ENCODE results near the gene SLC41A3.
"Not testable (repeated sequence)": the region's sequence is repeated elsewhere in the genome, so short reads cannot be mapped to it uniquely, and the experiment has no call there.

DNA sequence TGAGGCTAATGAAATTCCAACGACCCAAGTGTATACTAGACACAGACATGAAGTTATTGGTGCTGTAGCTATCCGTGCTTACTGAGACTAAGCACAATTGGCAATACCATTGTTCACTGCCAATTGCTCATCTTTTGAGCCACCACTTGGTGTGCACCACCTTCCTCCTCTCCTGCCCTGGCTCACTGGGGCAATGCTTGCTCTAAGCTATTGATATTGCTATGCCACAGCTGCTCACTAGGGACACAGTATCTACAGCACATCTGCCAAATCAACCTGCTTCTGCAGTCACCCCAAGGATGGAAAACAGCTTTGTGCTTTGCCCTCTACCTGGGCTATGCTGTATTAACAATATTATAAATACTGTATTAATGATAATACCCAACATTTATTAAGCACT lies 99.0 kb downstream of the SLC41A3 start:
- TF ChIP-seq, protein P1, sequence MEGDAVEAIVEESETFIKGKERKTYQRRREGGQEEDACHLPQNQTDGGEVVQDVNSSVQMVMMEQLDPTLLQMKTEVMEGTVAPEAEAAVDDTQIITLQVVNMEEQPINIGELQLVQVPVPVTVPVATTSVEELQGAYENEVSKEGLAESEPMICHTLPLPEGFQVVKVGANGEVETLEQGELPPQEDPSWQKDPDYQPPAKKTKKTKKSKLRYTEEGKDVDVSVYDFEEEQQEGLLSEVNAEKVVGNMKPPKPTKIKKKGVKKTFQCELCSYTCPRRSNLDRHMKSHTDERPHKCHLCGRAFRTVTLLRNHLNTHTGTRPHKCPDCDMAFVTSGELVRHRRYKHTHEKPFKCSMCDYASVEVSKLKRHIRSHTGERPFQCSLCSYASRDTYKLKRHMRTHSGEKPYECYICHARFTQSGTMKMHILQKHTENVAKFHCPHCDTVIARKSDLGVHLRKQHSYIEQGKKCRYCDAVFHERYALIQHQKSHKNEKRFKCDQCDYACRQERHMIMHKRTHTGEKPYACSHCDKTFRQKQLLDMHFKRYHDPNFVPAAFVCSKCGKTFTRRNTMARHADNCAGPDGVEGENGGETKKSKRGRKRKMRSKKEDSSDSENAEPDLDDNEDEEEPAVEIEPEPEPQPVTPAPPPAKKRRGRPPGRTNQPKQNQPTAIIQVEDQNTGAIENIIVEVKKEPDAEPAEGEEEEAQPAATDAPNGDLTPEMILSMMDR (conservative IDR thresholded peaks at IDR 0.05; ENCODE audit: low read length): not testable (repeated sequence)
- not testable (repeated sequence) for TF ChIP-seq EZH2phosphoT487 (IDR thresholded peaks at IDR 0.05; ENCODE audit: borderline replicate concordance)

All from Loucy (cell line).